HL-60 (cell line): ENCODE data around the gene NAV2.

Experiments used
- CTCF ChIP-seq: IDR thresholded peaks from one replicate; pipeline ENCODE4 v1.5.1; 2011; ENCODE audit warnings: low read length, control low read depth, inconsistent platforms; ENCODE audit not compliant: insufficient read depth
- POLR2AphosphoS5 ChIP-seq: IDR thresholded peaks from 2 replicates; pipeline ENCODE4 v1.6.1; 2012; ENCODE audit warnings: low read depth
- SPI1 ChIP-seq: IDR thresholded peaks from 2 replicates; pipeline ENCODE4 v1.6.1; 2012; ENCODE audit warnings: low read depth, mild to moderate bottlenecking, borderline replicate concordance
- TF ChIP-seq, protein P1 (sequence below): IDR thresholded peaks from 2 replicates; pipeline ENCODE4 v1.6.1; 2012; ENCODE audit warnings: low read depth; ENCODE audit not compliant: insufficient replicate concordance

DNA sequence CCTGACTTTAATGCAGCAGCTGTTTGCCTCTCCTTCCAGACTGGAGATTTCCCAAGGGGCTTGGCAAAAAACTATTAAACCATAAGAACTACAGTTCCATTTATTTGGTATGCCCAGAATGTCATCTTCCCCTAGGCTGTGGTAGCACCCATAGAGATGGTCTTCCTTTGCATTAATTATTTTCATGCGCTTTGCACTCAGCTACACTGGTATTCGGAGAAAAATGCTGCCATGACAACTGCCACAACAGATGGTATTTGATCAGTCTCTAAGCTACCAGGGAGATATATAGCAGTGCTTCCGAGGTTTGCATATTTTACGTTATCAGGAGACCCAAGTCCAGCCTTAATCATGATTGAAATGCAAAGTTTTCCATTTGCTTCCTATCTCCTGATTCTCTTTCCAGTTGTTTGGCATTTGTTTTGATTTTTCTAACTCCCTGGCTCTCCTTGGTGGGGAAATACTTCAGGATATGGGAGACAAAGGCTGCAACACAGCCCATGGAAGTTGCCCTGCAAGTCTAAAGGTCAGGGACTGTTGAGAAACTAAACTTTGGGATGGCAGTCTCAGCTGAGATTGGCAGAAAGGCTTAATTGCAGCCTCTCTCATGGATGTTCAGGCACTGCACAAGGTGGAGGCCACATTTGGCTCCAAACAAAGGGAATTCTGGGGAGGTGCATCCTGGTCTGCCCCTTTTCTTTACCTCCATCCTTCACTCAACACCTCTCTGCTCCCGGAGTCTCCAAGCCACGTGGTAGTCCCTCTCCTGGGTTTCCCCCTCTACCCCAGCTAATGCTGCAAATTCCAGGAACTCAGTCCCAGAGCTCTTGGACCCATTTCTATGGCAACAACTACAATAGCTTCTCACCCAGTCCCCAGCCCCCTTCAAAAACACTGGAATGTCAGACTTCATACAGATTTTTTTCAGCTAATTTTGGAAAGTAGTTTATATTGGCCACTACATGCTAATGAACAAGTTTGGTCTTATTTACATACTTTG is 151.8 kb downstream of the NAV2 start:
- no peak for TF ChIP-seq CTCF
- TF ChIP-seq POLR2AphosphoS5, result no peak
- TF ChIP-seq, protein P1, sequence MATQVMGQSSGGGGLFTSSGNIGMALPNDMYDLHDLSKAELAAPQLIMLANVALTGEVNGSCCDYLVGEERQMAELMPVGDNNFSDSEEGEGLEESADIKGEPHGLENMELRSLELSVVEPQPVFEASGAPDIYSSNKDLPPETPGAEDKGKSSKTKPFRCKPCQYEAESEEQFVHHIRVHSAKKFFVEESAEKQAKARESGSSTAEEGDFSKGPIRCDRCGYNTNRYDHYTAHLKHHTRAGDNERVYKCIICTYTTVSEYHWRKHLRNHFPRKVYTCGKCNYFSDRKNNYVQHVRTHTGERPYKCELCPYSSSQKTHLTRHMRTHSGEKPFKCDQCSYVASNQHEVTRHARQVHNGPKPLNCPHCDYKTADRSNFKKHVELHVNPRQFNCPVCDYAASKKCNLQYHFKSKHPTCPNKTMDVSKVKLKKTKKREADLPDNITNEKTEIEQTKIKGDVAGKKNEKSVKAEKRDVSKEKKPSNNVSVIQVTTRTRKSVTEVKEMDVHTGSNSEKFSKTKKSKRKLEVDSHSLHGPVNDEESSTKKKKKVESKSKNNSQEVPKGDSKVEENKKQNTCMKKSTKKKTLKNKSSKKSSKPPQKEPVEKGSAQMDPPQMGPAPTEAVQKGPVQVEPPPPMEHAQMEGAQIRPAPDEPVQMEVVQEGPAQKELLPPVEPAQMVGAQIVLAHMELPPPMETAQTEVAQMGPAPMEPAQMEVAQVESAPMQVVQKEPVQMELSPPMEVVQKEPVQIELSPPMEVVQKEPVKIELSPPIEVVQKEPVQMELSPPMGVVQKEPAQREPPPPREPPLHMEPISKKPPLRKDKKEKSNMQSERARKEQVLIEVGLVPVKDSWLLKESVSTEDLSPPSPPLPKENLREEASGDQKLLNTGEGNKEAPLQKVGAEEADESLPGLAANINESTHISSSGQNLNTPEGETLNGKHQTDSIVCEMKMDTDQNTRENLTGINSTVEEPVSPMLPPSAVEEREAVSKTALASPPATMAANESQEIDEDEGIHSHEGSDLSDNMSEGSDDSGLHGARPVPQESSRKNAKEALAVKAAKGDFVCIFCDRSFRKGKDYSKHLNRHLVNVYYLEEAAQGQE, result no peak
- TF ChIP-seq SPI1, result no peak
